ENCODE results near the gene PLEKHF1. TPM values are rescaled to one million over a fixed set of nuclear protein-coding genes. Genes with fewer than 3 reads are reported as not detected.
"Not testable (repeated sequence)": the region's sequence is repeated elsewhere in the genome, so short reads cannot be mapped to it uniquely, and the experiment has no call there.

Gene PLEKHF1
- total RNA-seq, 1 experiment from 2014 or later = 1.2 TPM

DNA sequence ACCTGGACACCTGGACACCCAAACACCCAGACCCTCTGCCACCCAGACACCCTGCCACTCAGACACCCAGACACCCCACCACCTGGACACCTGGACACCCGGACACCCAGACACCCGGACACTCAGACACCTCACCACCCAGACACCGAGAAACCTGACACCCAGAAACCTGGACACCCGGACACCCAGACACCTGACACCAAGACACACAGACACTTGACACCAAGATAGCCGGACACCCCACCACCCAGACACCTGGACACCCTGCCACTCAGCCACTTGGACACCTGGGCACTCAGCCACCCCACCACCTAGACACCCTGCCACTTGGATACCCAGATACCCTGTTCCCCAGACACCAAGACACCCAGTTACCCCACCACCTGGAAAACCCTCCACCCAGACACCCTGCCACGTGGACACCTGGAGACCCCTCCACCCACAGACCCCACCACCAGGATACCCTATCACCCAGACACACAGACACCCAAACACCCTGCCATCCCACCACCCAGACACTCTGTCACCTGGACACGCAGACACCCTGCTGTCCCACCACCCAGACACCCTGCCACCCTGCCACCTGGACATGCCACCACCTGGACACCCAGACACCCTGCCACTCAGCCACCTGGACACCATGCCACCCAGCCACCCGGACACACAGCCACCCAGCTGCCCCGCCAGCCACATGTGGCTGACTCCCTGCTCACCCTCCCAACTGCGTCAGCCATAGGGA, 32.4 kb downstream of the PLEKHF1 start:
- DNase-seq (ENCODE audit: low spot score) = no peak

DNA sequence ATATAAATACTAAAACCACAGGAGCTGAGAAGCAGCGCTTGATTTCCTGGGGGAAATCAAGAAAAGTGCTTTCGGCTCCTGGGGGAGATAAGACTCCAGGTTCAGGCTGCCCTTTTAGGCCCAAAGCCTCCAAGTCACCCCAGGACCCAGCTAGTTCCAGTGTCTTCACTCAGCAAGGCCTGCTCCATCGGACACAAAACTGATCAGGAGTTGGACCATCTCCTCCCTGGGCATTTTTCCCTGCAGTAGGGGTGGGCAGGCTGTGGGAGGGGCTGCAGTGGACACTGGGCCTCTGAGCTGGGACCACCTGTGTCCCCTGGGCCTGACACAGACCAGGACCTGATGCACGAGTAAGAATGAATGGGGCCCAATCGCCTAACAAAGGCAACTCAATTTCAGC, 34.6 kb downstream of the PLEKHF1 start:
- DNase-seq (ENCODE audit: low spot score) = no peak

DNA sequence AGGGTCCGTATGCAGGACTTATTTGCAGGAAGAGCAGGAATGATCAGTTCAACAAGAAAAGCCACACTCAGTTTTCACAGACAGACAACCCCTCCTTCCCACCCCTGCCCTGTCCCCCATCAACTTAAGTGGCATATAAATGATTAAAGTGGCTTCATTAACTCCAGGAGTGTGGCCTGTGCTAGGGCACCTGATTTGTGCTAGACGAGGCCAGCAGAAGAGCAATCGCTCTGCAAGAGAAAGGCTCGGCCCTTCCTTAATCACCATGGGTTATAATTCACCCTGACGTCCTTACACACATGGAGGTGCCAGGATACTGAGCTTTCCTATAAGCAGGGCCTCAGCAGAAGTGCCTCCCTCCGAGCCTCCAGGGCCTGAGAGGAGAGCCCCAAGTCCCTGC, 35.2 kb downstream of the PLEKHF1 start:
- no peak for DNase-seq (ENCODE audit: low spot score)

DNA sequence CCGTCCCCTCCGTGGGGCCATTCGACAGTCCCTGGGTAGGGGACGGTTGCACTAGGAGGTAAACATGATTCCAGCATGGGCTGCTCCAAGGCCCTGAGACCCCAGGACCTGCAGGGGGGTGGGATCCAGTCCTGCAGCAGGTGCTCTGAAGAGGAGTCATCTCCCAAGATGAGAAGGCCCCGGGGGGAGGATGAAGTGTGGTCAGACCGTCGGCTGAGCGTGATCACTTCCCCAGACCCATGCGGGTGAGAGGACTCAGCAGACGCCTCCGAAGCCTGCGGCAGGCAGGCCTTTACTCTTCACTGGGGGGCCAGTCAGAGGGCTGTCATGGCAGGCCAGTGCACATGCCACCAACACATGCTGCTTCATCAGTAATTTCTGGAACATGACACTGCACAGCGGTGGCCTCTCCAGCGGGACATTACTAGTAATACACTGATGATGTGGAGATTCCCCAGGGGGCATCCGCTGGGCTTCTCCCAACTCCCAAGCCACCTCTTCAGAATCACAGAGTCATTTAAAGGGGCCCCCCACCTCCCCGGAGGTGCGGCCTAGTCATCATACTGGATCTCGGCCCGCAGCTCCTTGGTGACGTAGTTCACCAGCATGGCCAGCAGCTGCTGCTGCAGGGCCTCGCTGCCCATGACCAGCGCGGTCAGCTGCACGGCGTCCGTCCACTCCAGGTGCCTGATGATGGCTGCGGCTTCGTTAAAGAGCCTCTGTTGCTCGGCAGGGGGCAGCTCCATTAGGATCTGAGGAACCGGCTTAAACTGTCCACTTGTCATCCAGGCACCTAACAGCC, 37.1 kb downstream of the PLEKHF1 start:
- DNase-seq (ENCODE audit: low spot score) = no peak

DNA sequence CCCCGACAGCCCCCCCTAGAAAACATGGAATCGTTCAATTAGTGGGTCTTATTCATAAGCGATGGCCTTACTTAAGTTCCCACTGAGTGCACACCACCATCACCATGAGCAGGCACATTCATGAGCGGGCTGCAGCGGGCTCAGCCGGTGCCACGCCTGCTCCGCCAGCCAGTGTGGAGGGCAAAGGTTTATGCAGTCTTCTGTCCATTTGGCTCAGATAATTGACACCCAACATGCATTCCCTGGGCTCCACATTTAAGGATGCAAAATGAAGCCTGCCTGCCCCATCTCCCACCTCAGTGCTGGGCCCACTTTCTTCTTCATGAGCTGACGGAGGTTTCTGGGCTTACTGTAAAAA, 37.7 kb downstream of the PLEKHF1 start:
- no peak for DNase-seq (ENCODE audit: low spot score)

DNA sequence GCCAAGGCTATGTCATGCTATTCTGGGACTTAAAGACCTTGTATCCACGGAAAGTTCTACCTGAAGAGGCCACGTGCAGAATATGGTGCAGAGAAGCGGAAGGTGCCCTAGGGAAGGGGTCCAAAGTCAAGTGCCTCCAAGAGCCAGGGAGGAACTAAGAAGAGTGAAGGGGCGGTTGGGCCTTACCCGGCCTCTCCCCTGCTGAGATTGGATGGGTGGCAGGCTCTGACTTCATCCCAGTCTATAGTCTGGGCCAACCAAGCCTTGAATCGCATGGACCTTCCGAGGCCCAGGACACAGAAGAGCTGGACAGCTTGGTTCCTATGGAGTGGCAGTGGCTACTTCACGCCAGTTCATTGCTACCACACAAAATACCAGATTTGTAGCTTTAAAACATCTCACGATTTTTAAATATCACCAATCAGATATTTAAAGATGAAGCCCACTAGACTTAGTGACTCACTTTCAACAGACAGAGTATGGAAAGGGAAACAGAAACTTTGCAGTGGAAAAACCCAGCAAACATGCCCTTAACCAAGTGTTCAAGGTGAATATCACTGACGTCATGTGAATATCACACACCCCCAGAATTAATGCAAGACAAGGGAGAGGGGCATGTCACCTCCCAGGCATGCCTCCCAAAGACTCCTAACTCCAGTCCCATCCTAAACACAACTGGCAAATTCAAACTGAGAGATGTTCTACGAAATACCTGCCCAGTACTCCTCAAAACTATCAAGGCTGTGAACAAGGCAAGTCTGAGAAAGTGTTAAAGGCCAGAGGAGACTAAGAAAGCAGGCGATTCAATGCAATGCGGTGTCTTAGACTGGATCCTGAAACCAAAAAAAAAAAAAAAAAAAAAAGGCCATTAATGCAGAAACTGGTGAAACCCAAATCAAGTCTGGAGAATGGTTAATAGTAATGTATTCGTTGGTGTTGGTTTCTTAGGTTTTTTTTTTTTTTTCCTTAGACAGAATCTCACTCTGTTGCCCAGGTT, 39.6 kb downstream of the PLEKHF1 start:
- no peak for DNase-seq (ENCODE audit: low spot score)

DNA sequence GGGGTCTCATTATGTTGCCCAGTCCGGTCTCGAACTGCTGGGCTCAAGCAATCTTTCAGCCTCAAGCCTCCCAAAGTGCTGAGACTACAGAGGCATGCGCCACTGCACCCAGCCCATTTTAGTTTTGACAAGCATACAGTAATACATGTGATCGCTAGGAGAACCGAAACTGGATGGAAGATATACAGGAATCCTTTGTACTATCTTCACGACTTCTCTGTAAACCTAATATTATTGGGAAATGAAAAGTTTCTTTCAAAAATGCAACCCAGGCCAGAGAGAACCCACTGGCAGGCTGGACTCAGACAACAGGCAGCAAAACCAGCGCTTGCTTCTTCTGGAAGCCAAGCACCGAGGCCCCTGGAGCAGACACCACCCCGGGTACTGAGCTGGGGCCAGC, 40.4 kb downstream of the PLEKHF1 start:
- DNase-seq (ENCODE audit: low spot score) = no peak

DNA sequence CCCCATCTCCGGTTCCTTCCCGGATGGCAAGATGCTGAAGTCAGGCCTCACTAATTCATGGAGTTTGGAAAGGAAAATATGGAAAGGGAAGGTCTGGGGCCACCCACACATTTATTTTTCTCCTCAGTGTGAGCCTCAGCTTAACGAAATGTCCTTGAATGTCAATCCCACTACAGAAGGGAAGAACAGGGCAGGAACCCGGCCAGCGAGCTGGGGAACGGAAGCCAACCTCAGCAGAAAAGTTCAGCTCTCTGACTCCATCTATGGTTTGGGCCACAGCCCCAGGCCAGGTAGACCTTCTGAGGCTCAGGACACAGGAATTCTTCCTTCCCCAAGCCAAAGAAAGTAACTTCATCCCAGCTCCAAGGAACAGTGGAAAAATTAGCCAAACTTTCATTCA, 41.4 kb downstream of the PLEKHF1 start:
- no peak for DNase-seq (ENCODE audit: low spot score)

DNA sequence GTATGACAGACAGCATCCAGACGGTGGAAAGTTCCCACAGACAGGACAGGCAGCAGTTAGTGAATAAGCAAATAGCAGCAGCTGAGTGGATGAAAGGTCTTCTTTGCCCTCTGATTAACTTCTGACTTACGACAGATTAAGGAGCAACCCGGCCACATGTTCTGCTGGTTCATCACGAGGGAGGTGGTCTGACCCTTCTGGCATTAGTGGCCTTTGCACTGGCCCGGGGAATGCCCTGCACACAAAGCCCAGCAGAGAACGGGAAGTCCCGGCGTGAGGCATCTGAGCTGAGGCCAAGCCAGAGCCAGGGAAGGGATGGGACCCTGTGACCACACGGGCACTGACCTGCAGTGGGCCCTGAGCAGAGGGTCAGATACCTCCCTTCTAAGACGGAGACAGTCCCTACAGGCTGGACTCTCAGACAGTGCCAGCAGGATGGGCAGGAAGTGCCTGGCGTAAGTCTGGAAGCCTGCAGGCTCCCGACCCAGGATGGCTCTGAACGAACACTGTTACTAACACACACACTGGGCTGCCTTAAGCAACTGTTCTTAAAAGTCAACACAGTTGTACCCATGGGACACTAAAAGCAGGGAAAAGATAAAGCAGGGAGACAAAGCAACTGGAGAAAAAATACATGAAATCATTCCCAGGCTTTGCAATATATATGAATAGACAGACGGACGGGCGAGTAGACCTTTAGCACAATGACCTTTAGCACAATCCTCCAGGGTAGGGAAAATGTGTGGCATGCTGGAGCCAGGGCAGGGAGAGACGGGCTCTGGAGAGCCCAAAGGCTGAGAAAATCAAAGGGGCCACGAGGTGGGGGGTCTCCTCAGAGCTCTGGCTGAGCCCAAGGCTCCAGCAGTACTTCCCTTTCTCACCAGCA, 43.5 kb downstream of the PLEKHF1 start:
- no peak for DNase-seq (ENCODE audit: low spot score)

DNA sequence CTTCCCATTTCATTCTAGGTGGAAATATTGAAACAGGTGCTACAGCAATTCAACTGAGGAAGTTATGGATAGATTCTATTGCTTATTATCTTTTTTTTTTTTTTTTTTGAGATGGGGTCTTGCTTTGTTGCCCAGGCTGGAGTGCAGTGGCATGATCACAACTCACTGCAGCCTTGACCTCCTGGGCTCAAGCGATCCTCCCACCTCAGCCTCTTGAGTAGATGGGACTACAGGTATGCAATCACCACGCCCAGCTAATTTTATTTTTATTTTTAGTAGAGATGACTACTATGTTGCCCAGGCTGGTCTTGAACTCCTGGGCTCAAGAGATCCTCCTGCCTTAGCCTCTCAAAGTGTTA, 44.2 kb downstream of the PLEKHF1 start:
- DNase-seq (ENCODE audit: low spot score) = not testable (repeated sequence)

DNA sequence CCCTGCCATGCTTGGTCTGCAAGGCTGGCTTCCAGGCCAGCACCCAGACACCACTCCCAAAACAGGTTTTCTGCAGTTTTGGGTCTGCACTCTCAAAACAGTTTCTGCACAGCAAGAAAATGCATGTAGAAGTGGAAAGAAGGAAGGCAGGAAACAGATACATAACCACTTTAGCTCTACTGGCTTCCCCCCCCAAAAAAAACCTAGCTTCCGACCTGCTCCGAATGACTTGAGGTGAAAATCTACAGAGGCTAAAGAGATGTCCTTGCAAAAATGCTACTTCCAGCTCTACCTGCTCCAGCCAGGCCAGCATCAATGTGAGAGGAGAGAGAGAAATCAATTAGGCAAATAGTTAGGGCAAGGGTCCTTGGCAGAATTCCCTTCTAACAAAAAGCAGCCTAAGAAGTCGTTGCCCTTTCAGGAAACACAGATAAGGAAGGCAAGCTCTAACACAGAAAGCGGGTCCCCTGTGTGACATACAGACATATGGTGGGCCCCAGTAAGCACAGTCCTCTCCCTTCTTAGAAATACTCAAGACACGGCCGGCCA, 46.4 kb downstream of the PLEKHF1 start:
- no peak for DNase-seq (ENCODE audit: low spot score)

DNA sequence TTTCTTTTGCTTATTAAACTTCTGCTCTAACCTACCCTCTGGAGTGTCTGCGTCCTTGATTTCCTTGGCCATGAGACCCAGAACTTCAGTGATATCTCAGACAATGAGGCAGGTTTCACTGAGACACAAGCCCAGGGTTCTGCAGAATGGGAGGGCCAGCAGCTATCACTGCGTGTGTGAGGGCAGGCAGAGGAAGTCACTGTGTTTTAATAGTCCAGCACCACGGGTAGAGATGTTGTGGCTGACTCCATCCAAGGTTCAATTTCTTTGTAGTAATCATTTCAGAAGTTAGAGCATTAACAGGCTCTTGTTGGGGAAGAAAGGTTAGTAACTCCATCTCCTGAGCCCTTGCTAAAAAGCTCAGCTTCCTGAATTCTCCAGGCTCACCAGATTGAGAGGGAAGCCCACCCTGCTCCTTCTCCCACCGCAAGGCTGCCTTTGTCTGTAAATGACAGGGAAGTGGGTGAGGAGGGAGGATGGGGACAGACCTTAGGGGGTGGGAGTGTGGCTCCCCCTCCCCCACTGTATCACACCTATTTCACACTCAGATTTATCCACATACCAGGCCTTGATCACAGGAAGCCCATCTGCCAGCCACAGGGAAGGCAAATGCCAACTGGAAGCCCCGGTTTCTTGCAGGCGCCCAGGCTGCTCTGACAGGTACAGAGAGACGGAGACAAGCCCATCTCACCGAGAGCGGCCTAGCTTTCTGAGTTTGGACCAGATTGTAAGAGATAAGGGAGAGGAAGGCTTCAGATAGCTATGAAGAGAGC, 47.7 kb downstream of the PLEKHF1 start:
- DNase-seq (ENCODE audit: low spot score) = no peak

DNA sequence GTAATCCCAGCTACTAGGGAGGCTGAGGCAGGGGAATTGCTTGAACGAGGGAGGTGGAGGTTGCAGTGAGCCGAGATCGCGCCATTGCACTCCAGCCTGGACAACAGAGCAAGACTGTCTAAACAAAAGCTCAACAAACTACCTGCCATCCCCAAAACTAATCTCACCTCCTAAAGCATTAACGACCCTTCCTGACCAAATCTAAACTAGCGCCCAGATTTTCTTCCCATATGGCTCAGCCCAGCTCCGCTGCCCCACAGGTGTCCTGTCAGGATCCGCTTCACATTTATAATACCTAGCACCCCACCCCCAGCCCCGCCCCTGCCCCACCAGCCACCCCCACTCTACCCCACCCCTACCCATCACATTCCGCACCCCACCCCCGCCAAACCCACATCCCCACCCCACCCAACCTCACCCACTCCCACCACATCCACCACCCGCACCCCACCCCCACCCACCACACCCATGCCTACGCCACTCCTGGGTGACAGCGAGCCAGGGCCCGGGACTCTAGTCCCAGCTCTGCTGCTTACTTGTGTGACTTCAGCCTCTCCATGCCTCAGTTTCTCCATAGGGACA, 49.2 kb downstream of the PLEKHF1 start:
- DNase-seq (ENCODE audit: low spot score) = no peak

DNA sequence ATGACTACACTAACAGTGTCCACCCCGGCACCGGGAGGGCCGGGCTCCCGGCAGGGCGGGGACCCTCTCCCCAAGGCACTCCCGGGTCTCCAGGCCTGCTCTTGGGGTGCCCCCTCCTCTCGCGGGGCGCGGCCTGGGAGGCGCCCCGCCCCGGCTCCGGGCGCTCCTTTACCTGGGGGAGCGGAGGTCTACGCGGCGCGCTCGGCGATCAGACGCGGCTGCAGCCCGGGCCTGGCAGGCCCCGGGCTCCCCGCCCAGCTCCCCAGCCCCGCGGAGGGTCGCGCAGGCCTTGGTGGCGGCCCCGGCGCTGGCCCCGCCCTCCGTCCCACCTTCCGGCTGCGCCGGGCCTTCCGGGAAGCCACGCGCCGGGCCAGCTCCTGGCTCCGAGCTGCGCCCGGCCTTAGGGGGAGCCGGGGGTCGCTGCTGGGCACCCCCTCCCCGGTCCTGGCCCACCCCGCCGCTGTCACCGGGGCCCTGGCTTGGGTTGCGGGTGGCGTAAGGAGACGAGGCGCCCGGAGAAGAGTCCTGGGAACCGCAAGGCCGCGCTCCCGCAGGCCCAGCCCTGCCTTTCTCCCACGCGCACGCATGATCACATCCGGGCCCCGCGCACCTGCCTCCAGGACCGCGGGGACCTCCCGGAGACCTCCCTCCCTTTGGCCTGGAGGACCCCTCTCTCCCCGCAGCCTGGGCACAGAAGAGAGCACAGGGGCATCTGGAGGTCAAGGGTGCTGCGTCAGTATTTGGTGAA, 49.9 kb downstream of the PLEKHF1 start, which contains the start of gene C19orf12:
Gene C19orf12 (minus strand): TSS at position 309 of the 748 bp plus-strand sequence. CDS start 6,848 bp downstream, outside the sequence.
- DNase-seq (ENCODE audit: low spot score) = peak; percentile 42

DNA sequence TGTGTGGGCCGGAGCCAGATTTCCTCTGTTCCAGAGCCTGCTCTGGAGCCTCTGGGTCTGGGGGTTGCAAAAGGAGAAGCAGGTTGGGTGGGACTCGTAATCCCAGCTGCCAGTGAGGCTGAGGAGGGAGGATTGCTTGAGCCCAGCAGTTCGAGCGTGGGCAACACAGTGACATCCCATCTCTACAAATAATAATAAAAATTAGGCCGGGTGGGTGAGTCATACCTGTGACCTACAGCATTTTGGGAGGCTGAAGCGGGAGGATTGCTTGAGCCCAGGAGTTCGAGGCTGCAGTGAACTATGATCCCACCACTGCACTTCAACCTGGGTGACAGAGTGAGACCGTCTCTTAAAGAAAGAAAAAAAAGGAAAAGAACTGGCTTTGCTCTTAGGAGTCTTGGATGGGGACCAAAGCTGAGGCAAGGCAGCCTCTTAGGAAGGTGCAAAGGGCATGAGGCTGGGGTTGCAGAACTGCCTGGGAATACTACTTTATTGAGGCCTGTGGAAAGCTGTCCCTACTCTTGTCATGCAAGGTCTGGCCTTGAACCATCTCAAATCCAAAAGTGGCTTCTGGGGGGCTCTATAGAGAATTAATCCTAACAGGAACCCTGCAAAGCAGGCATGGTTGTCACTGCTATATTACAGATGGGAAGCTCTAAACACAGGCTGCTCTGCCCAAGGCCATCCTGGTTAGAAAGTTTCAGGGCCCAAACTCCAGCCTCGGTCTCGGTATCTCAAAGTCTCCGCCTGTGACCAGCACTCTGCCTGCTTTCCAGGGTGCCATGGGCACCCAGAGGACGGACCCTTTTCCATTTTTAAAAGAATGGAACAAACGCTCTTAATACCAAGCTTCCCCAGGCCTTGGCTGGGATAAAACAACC, 50.7 kb downstream of the PLEKHF1 start:
- DNase-seq (ENCODE audit: low spot score) = peak; percentile 27

DNA sequence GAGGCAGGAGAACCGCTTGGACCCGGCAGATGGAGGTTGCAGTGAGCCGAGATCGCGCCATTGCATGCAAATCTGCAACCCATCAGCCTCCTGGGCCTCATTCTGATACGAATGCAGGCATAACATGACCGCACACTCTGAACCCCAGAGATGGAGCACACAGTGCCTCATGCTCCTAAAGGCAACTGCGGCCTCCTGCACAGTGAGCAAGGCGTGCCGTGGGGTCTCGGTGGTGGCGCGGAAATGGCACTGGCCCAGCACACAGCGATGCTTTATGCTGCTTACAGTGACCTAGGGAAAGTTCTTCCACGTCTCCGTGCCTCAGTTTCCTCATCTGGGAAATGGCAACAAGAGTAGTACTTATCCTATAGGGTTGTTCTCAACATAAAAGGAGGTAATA, 51.8 kb downstream of the PLEKHF1 start:
- no peak for DNase-seq (ENCODE audit: low spot score)

DNA sequence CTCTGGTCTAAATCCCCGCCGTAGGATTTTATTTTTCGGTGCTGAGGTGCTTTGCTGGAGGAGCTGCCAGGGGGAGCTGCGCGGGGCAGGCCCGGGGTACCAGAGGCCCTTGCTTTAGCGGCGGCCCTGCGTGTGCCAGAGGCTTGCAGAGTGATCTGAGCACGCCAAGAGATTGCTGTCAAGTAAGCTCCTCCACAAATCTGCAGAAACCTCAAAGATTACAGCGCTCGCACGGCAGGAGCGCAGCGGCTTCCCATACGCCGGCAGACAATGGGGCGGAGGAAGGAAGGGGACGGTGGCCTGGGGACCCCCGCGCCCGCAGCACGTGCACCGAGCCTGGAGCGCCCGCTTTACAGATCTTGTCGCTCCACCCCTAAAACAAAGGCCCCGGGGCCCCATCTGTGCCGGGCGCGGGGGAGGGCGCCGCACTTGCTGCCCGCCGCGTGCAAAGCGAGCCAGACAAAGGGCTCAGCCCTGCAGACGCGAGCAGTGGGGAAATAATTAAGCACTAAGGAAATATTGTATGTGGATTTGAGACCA, 58.9 kb downstream of the PLEKHF1 start:
- no peak for DNase-seq (ENCODE audit: low spot score)

Data from HT-29 (cell line).